Pancreas (tissue), 10 donors: ENCODE data around the gene ITGAL. TPM values are rescaled to one million over a fixed set of nuclear protein-coding genes. Genes with fewer than 3 reads are reported as not detected.

Source experiments
- ATAC-seq, 4 donors: fragments of 200-7000 bp; cut with Tn5 transposase; one replicate each; pipeline versions ENCODE4 v1.8.0 to v1.9.1; 2020; ENCODE audit warnings: mild to moderate bottlenecking in 4 of 4, moderate library complexity in 4 of 4
- DNase-seq, 6 donors: peaks; one replicate each; pipeline ENCODE4 v3.0.0-alpha.2; 2020
- FAIRE-seq: peaks from 2 replicates; lab custom pipeline; 2012; peaks lifted over from hg19 to GRCh38; lab: Jason Lieb, UNC
- H3K27ac ChIP-seq, 4 donors: fragments of 200-600 bp; sonication (generic); 1 replicate in 3 of 4; 2 replicates in 1 of 4; pipeline versions ENCODE4 v1.5.0 to v1.8.0; 2020
- H3K27me3 ChIP-seq, 4 donors: fragments of 200-600 bp; one replicate each; pipeline ENCODE4 v1.8.0; 2021
- H3K36me3 ChIP-seq, 3 donors: fragments of 200-600 bp; sonication (generic) in 1 of 3; one replicate each; pipeline versions ENCODE4 v1.5.0 to v1.8.0; 2020 to 2021
- H3K4me1 ChIP-seq, 3 donors: fragments of 200-600 bp; one replicate each; pipeline ENCODE4 v1.8.0; 2021
- H3K4me3 ChIP-seq, 4 donors: fragments of 200-600 bp; sonication (generic) in 2 of 4; one replicate each; pipeline versions ENCODE4 v1.5.0 to v1.8.0; 2020 to 2021
- H3K9me3 ChIP-seq, 4 donors: fragments of 200-600 bp; one replicate each; pipeline ENCODE4 v1.8.0; 2021
- CTCF ChIP-seq, 4 donors: fragments of 200-600 bp; sonication (generic) in 3 of 4; IDR thresholded peaks; one replicate each; pipeline versions ENCODE4 v1.5.0 to v1.8.0; 2021; ENCODE audit warnings: antibody characterized with exemption in 4 of 4
- WGBS, 2 donors: extraction: QIAGEN DNeasy Blood & Tissue Kit; methylation state at CpG; one replicate each; pipeline ENCODE4 v1.1.7; 2013; 5-methylcytosine and 5-hydroxymethylcytosine counted together
- intact Hi-C, 3 donors: fragments of 100-400 bp; cut with DNase I; formaldehyde crosslinking; loops; one replicate each; pipeline versions ENCODE4 v1.11.1 to v1.14.2; 2022
- polyA plus RNA-seq, 2 donors: library from polyadenylated mRNA; stranded (reverse); fragments of 200-250 nt; gene quantifications; one replicate each; pipeline ENCODE4 v1.2.3, GENCODE V29; 2013
- total RNA-seq, 6 donors: library from RNA; stranded (reverse); fragmentation: NEBNext Ultra II Directional in 4 of 6; extraction: Animal tissue kit (Norgen Biotek cat#: 25700) in 4 of 6; gene quantifications; one replicate each; pipeline versions ENCODE4 v1.2.1 to v1.2.4, GENCODE V29; 2021 to 2023
- donor health status: healthy with polysubstance abuse.
- donor health status: DM: no; HTN: no; CAD: no; lungs with moderate emphysema.
- donor health status: DM: no; HTN: no; CAD: no.
- donor health status: control.
- donor health status: control.
- donor health status: Bipolar disorder and iron deficiency.
- donor health status: DM: yes; HTN: yes; CAD: no.
- donor health status: DM: no; HTN: no; CAD: no.
- donor health status: DM: no; HTN: no; CAD: no.
- donor health status: DM: yes; HTN: yes; CAD: no.

ITGAL gene
- total and polyA plus RNA-seq, 8 donors = 0.54 to 9.1 (median 1.8) TPM

GRCh38 chr16:30565526-30565925 is 93.0 kb downstream of the ITGAL start:
- no peaks in the 10 kb centered on the region for H3K27me3 ChIP-seq
- peaks cover 0 to 6% (median 4%) of the 10 kb centered on the region in 3 donors for H3K4me1 ChIP-seq
- ATAC-seq (no peak), DNase-seq (no peak), FAIRE-seq (no peak)
- 63 to 74% methylated on average over 7 of the region's 7 CpGs for WGBS, 2 donors
- intact Hi-C loops = no loop called here
- H3K27ac ChIP-seq = no peak overlapping the region
- no peak overlapping the region for H3K4me3 ChIP-seq
- TF ChIP-seq CTCF (IDR thresholded peaks at IDR 0.05) = no peak
- H3K9me3 ChIP-seq = no peaks in the 10 kb centered on the region
- H3K36me3 ChIP-seq = no peaks in the 10 kb centered on the region

- H3K4me3 ChIP-seq = no peak overlapping the region
- 43 to 44% methylated on average over 8 of the region's 8 CpGs for WGBS, 2 donors
- no peak overlapping the region for H3K27ac ChIP-seq
- intact Hi-C loops = no loop called here
- H3K27me3 ChIP-seq = no peaks in the 10 kb centered on the region
- no peaks in the 10 kb centered on the region for H3K9me3 ChIP-seq
- FAIRE-seq (no peak), ATAC-seq (no peak), DNase-seq (no peak)
- peaks cover 0 to 7% (median 6%) of the 10 kb centered on the region in 3 donors for H3K4me1 ChIP-seq
- no peak for TF ChIP-seq CTCF (IDR thresholded peaks at IDR 0.05)
- no peaks in the 10 kb centered on the region for H3K36me3 ChIP-seq
These were observed 93.4 kb downstream of the ITGAL start for GRCh38 chr16:30565984-30566383.

- no peak overlapping the region for H3K27ac ChIP-seq
- ATAC-seq (no peak), FAIRE-seq (no peak), DNase-seq (no peak)
- no peak for TF ChIP-seq CTCF (IDR thresholded peaks at IDR 0.05)
- intact Hi-C loops = no loop called here
- peaks cover 0 to 7% (median 6%) of the 10 kb centered on the region in 3 donors for H3K4me1 ChIP-seq
- no peaks in the 10 kb centered on the region for H3K27me3 ChIP-seq
- H3K36me3 ChIP-seq = no peaks in the 10 kb centered on the region
- no peak overlapping the region for H3K4me3 ChIP-seq
- 81 to 91% methylated on average over 4 of the region's 4 CpGs for WGBS, 2 donors
- H3K9me3 ChIP-seq = no peaks in the 10 kb centered on the region
These were observed 94.0 kb downstream of the ITGAL start for GRCh38 chr16:30566531-30566930.

GRCh38 chr16:30567160-30567990 is 94.8 kb downstream of the ITGAL start:
- intact Hi-C loops = no loop called here
- H3K4me1 ChIP-seq = peaks cover 0 to 8% (median 8%) of the 10 kb centered on the region in 3 donors
- H3K27me3 ChIP-seq = no peaks in the 10 kb centered on the region
- H3K9me3 ChIP-seq = no peaks in the 10 kb centered on the region
- peak overlapping the region in 2 of 4 donors; percentile 33 to 47 for H3K27ac ChIP-seq
- H3K4me3 ChIP-seq = no peak overlapping the region
- TF ChIP-seq CTCF (IDR thresholded peaks at IDR 0.05) = no peak
- no peaks in the 10 kb centered on the region for H3K36me3 ChIP-seq
- 71 to 75% methylated on average over 14 of the region's 14 CpGs for WGBS, 2 donors
- FAIRE-seq (no peak), DNase-seq (no peak), ATAC-seq (peak in 1 of 4 donors; percentile 3)
